GM12801 (cell line): Measurements from ENCODE around the gene ZSWIM6.

Experiments
- TF ChIP-seq, protein P1 (sequence below): IDR thresholded peaks from one replicate; pipeline ENCODE4 v1.5.1; 2011; ENCODE audit warnings: control low read depth; ENCODE audit not compliant: insufficient read length; ENCODE audit errors: extremely low read depth

ZSWIM6 gene

DNA sequence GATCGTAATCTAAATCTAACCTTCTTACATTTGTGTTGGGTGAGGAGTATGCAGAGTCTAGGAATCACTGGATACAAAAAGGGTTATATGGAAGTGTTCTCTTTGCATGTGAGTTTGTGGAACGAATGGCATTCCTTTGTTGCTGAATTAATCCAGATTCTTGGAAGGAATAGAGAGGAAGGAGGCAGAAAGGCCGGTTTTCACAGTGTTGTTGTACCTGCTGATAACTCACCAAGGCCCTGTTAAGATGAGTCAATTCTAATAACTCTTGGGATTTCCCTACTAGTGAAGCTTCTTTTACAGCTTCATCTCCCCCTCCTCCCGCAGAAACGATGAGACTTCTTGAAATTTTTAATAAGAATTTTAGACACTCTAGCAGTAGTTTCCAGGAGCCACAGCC lies 84.0 kb downstream of the ZSWIM6 start:
- TF ChIP-seq, protein P1, sequence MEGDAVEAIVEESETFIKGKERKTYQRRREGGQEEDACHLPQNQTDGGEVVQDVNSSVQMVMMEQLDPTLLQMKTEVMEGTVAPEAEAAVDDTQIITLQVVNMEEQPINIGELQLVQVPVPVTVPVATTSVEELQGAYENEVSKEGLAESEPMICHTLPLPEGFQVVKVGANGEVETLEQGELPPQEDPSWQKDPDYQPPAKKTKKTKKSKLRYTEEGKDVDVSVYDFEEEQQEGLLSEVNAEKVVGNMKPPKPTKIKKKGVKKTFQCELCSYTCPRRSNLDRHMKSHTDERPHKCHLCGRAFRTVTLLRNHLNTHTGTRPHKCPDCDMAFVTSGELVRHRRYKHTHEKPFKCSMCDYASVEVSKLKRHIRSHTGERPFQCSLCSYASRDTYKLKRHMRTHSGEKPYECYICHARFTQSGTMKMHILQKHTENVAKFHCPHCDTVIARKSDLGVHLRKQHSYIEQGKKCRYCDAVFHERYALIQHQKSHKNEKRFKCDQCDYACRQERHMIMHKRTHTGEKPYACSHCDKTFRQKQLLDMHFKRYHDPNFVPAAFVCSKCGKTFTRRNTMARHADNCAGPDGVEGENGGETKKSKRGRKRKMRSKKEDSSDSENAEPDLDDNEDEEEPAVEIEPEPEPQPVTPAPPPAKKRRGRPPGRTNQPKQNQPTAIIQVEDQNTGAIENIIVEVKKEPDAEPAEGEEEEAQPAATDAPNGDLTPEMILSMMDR, result no peak

DNA sequence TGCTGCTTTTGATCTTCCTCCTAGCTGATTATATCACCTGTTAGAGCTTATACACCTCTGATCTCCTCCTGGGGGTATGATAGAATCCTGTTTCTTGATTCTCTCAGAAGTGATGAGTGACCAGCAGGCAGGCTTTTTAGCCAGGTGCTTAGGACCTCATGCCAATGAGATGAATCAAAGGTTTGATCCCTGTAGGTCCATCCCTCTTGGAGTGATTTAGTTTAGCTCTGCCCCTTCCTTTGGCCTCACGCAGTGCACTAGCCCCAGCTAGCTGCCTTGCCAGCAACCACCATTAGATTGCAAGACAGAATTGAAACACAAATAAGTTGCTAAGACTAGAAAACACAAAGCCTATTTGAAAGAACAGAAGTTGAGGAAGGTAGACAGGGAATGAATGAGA lies 84.4 kb downstream of the ZSWIM6 start:
- TF ChIP-seq, protein P1, result no peak

DNA sequence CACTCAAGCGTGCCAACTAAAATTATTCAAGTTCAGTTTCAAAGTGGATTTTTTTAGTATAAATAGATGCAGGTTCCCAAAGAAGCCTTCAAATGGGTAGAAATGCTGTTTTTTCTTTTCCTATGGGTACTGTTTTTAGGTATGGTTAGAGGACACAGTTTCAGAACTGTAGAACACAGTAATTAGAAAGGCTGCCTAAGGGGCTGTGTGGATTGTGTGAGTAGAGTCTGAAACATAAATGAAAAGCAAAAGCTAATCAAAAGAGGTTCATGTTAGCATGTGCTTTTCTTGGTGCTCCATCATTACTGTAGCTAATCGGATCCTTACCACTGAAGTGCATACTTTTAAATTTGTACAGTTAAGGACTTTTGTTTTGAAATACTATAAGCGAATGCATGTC lies 85.3 kb downstream of the ZSWIM6 start:
- TF ChIP-seq, protein P1, result no peak

DNA sequence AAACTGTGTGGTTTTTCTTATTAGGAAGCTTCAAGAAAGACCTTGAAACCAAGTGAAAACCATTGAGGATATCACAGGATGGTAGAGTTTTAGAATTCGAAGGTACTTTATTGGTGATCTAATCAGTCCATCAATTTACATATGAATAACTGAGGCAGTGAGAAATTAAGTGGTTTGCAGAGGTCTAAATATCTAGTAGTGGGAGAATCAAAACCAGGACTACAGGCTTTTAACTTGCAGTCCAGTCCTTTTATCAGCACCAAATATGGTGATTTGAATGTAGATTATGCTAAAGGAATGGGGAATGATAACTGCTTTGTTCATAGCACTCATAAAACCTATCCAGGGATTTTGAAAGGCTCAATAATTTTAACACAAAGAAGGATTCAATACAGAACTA lies 85.8 kb downstream of the ZSWIM6 start:
- TF ChIP-seq, protein P1, result no peak

DNA sequence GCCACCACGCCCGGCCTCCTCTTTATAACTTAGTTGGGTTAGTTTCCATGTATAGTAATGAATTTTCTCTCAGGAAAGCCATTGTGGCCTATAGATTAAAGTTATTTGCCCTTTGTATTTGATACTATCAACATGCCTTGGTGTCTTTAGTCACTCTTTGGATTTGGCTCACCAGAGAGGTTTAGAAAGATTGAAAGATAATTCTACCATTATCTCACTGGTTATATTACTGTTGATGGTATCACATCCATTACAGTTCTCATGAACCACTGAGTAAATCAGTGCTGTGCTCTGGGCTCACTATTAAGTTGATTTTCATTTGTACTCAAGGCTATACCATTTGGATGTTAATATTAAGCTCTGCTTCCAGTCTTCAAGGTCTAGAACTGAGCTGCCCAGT lies 87.0 kb downstream of the ZSWIM6 start:
- TF ChIP-seq, protein P1, result no peak

DNA sequence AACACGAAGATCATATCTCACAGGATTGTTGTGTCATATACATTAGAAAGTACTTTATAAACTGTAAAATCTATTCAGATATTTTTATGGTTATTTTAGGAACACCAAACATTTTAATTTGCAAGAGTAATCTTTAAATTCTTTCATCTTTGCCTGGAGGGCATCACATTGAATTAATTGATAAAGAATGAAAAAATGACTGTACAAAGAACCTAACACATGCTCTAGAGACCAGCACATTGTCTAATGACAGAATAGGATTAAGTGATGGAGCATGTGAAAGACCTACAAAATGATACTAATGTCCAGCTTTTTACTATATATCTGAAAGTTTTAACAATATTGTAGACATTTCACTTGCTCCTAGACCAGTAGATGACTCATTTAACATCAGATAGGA lies 88.0 kb downstream of the ZSWIM6 start:
- TF ChIP-seq, protein P1, result no peak

DNA sequence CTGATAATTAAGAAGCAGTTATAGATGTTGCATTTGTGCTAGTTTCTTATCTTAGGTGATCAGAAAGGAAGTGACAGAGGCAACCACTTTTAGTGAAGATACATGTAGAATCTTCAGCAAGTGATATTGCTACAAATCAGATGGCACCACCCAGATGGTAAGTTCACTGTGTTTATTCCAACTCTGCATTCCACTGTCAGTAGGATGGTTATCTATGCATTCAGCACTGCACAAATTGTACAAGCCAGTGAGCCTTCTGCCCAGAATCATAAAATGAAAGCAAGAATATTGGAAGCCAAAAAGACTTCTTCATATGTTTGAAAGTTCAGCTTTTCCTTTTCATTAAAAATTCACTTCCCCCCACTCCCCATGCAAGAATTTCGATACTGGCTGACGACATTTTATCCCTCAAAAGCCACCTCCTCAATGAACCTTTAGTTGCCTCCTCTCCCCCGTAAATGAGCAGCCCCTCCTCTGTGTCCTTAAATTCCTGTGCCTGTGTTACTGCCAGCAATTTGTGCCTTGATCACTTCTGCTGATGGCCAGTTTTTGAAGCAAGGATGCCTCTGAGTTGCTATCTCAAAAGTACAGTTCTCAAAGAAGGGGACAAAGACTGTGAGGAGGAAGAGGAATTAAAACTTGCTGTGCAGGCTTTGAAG lies 91.6 kb downstream of the ZSWIM6 start:
- TF ChIP-seq, protein P1, result no peak

DNA sequence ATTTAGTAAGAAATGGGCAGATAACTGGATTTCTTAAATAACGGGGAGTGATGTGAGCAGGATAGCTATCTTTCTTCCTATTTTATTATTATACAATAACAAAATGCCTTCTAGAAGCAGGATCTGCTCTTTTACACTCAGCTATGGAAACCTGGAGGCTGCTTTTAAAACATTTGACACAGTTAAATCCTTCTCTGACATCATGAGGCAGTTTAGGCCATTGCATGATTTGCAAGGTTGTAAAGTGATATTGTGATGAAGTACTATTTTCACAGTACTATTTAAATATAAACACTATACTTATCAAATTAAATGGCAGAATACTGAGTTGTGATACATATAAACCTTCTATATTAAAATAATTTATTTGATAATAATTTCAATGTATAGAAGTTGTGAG lies 93.9 kb downstream of the ZSWIM6 start:
- TF ChIP-seq, protein P1, result no peak
